Sigmoid colon (tissue), 4 donors: ENCODE data around the gene MAML3.

Experiments
- CTCF ChIP-seq, 4 experiments: fragments of 450-650 bp in 3 of 4; fragments of 200-600 bp in 1 of 4; IDR thresholded peaks; one replicate each; pipeline ENCODE4 v1.5.1; 2016 to 2019; ENCODE audit warnings: antibody characterized with exemption in 4 of 4, mild to moderate bottlenecking in 3 of 4, moderate library complexity in 2 of 4
- POLR2A ChIP-seq, 2 donors: fragments of 450-650 bp; IDR thresholded peaks; one replicate each; pipeline ENCODE4 v1.6.1; 2016; ENCODE audit warnings: antibody characterized with exemption in 2 of 2, mild to moderate bottlenecking in 2 of 2, moderate library complexity in 2 of 2
- POLR2AphosphoS5 ChIP-seq, 4 donors: sonication (generic); formaldehyde crosslinking; IDR thresholded peaks; one replicate each; pipeline ENCODE4 v1.6.1; 2017; ENCODE audit warnings: antibody characterized with exemption in 4 of 4

DNA sequence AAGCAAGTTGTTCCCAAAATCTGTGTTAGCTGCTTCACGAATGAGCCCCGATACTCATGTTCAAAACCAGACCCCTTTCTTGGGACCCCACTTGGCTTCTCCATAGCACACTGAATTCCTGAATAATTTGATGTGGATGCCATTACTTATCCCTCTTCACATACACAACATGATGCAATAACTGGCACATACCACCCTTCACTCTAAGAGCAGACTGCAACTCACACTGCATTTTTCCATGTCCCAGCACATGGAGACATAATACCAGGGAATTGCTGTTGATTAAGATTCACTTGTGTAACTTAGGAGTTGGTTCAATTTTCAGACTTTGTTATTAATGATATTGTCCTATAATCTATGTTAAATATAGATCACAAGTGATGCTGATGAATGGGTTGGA, 213.4 kb downstream of the MAML3 start:
- TF ChIP-seq CTCF (IDR thresholded peaks at IDR 0.05) (no peak), POLR2AphosphoS5 (IDR thresholded peaks at IDR 0.05) (no peak), POLR2A (IDR thresholded peaks at IDR 0.05) (no peak)
